NCI-H2196 (cell line): Measurements from ENCODE around the gene STMN3.

Source experiments
- DNase-seq: peaks from one replicate; lab custom pipeline; 2025; ENCODE audit not compliant: unreplicated experiment; lab: John Stamatoyannopoulos, UW

STMN3 gene

GRCh38 chr20:63692436-63693082 is 39.3 kb upstream of the STMN3 start:
- DNase-seq = no peak

- no peak for DNase-seq
Measured at GRCh38 chr20:63691711-63692435, 38.6 kb upstream of the STMN3 start.

GRCh38 chr20:63690898-63691710 is 37.9 kb upstream of the STMN3 start:
- DNase-seq = no peak

GRCh38 chr20:63690003-63690897 is 37.0 kb upstream of the STMN3 start:
- no peak for DNase-seq

- DNase-seq = no peak
Measured at GRCh38 chr20:63689046-63690002, 36.1 kb upstream of the STMN3 start.

- DNase-seq = no peak
Measured at GRCh38 chr20:63688228-63689045, 35.2 kb upstream of the STMN3 start.

GRCh38 chr20:63687419-63688178 is 34.4 kb upstream of the STMN3 start:
- no peak for DNase-seq

GRCh38 chr20:63686492-63687321 is 33.5 kb upstream of the STMN3 start:
- no peak for DNase-seq

GRCh38 chr20:63686094-63686491 is 32.9 kb upstream of the STMN3 start:
- no peak for DNase-seq

- DNase-seq = no peak
Measured at GRCh38 chr20:63685269-63686026, 32.2 kb upstream of the STMN3 start.

GRCh38 chr20:63682384-63683139 is 29.3 kb upstream of the STMN3 start:
- peak; percentile 30 for DNase-seq

- DNase-seq = no peak
Measured at GRCh38 chr20:63681609-63682142, 28.5 kb upstream of the STMN3 start.

- DNase-seq = no peak
Measured at GRCh38 chr20:63680857-63681608, 27.8 kb upstream of the STMN3 start.

GRCh38 chr20:63680427-63680826 is 27.2 kb upstream of the STMN3 start:
- no peak for DNase-seq

- DNase-seq = no peak
Measured at GRCh38 chr20:63679799-63680305, 26.6 kb upstream of the STMN3 start.
